Caki2 (cell line): ENCODE data around the gene RFX3. TPM values are rescaled to one million over a fixed set of nuclear protein-coding genes. Genes with fewer than 3 reads are reported as not detected.

Experiments
- DNase-seq: peaks from one replicate; pipeline ENCODE4 v3.0.0-alpha.2; 2015; ENCODE audit warnings: low read depth
- in situ Hi-C: cut with HindIII; loops from 2 replicates; pipeline ENCODE4 v1.10.0; 2016; ENCODE audit warnings: low sequenced_read_pairs, low pct_unique_long_range_greater_than_20kb, mixed read lengths
- total RNA-seq: library from RNA; depleted of rRNA; stranded (reverse); fragments of >200 nt; shearing (Covaris generic); gene quantifications from 2 replicates; pipeline ENCODE4 v1.2.3, GENCODE V29; 2014; ENCODE audit warnings: low replicate concordance

The RFX3 gene
- total RNA-seq, 1 experiment from 2014 or later, result 0.30 TPM

DNA sequence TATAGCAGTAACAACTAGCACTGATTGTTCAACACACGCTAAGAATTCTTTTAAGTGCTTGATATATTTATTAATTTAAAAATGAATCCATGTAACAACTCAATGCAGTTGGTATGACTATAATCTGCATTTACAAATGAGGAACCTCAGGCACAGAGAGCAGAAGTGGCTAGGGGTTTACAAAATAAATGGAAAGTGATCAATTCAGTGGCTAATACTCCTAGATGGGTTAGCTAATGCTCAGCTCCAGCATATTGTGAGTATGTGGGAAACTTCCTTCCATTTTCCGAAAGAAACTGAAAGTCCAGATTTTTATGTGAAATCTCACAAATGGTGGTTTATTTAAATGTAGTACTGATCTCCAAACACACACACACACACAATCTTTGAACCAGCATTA is 128.0 kb downstream of the RFX3 start:
- DNase-seq, result no peak
- in situ Hi-C loops, result no loop called here

DNA sequence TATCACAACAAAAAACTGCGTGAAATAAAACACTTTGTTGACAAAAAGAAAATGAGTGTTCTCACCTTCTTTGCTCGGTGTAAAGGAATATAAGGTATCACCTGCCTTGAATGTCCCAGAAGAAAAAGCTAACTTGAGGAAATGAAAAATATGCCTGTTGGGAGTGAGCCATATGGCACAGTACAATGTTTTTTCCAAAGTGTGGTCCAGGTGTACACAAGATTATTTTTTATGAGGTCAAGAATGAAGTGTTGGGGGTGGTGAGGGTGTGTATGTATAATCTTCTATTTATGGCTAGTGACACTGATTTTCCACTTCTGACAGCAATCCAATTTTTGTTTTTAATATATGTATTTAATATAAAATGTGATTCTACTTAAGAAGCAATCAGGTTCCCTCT is 134.4 kb downstream of the RFX3 start:
- in situ Hi-C loops, result no loop called here
- no peak for DNase-seq

DNA sequence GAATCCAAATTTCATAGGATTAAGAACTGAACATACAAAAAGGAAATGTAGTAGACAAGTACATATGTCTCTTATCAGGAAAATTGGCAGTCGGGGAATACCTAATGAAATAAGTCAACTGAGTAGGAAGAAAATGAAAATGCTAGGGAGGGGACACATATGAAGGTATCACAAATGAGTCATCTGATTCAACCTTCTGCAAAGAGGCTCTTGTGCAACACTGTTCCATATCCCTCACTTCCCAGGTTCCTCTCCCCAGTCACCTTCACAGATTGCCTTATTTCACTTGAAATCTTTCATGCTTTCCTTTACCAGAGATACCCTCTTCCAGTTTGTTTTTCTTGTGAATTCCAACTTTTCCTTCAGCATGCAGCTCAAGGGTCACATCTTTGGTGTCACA is 139.0 kb downstream of the RFX3 start:
- no peak for DNase-seq
- in situ Hi-C loops, result no loop called here

DNA sequence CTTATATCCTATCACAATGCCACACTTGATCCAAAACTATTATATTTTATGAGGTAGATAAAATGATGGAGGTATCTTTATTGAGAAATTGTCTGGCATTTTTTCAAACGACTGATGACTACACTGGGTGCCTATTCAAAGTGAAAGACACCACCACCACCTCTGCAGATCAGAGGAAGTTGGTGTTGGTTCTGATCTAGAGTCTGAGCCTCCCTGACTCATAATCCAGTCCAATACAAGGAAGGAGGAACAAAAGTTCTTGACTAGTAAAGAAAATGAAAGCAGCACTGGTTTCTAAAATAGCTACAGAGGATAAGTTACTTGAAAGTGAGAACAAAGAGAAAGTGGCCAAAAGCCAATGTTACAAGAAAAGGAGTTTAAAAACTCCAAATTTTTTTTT is 139.9 kb downstream of the RFX3 start:
- in situ Hi-C loops, result no loop called here
- DNase-seq, result no peak

DNA sequence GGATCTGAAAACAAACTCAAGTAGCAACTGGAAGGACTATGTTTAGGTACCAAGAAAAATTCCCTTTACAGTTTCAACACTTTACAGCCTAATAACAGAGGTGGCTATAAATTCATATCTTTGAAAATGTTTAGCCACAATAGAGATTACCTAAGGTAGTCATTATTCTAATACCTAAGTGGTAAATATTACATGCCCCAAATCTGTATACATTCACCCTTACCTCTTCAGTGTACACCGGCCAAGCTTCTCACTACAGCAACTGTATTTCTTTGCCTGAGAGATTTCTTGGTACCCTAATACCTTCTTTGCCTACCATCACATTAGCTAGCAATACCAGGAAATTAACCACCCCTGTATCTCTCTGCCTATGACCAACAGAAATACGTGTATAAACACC is 154.0 kb downstream of the RFX3 start:
- DNase-seq, result no peak
- in situ Hi-C loops, result no loop called here

DNA sequence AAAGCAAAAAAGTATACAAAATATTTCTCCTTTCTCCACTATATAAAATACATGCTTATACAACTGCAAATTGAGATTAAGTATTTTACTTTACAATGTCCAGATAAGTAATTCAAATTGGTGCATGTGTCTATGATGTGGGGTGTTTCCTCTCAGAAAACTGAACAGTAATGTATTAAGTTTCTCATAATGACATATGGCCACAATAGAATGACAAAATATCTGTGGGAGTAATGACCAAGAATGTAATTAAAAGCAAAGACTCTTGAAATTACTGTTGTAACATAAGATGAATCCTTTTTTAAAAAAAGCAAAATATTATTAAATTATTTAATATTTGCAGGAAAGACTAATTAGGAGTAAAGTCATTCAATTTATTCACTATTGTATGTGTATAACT is 155.1 kb downstream of the RFX3 start:
- in situ Hi-C loops, result no loop called here
- no peak for DNase-seq

DNA sequence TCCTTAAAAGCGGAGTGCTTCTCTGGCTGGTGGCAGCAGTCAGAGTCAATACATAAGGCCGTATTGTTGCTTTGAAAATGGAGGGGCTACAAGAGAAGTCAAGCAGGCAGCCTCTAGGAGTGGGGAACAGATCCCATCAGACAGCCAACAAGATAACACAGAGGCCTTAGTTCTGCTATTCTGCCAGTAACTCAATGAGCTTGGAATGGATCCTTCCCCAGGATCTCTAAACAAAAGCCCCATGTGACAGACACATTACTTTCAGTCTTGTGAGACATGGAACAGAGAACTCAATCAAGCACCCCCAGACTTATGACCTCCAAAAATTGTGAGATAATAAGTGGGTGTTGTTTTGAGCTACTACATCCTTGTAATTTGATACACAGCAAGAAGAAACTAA is 158.6 kb downstream of the RFX3 start:
- in situ Hi-C loops, result no loop called here
- no peak for DNase-seq

DNA sequence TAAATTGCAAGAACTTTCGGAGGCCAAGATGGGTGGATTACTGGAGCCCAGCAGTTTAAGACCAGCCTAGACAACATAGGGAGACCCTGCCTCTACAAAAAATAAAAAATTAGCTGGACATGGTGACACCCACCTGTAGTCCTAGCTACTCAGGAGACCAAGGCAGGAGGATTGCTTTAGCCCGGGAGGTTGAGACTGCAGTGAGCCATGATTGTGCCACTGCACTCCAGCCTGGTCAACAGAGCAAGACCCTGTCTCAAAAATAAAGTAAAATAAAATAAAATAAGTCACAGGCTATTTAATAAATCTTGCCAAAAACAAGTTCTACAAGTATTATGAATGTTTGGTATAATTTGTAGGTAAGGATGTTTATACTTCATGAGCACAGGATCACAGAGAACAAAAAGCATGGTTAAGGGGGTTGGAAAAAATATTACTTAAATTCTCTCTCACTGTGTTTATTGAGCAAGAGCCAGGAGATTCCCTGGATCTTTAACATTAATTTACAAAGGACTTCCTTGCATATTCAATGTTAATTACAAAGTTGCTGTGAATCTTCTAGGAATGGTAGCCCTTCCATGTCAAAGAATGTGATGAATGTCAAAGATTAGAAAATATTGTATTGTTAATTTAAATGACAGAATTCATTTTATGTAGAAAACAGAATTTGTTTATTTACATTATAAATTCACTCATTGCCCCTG is 164.0 kb downstream of the RFX3 start:
- in situ Hi-C loops, result no loop called here

DNA sequence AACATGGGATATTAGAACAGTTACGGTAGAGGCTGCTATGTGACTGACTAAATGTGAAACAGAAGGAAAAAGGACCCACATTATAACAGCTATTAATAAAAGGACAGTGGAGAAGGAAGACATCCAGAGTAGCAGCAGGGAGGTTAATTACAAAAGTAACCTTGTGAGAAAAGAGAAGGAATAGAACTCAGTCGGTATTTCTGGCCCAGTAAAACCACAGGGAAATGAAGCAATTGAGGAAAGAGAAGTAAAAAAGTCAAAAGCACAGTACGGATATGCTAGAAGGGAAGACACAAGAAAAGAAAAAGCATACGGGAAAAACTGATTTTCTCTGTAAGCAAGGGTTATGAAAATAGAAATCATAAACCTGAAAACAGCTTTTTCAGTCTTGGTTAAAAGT is 164.7 kb downstream of the RFX3 start:
- in situ Hi-C loops, result no loop called here
- no peak for DNase-seq

More for the DNA sequence above, 164.0 kb downstream of the RFX3 start:
- DNase-seq, result no peak

DNA sequence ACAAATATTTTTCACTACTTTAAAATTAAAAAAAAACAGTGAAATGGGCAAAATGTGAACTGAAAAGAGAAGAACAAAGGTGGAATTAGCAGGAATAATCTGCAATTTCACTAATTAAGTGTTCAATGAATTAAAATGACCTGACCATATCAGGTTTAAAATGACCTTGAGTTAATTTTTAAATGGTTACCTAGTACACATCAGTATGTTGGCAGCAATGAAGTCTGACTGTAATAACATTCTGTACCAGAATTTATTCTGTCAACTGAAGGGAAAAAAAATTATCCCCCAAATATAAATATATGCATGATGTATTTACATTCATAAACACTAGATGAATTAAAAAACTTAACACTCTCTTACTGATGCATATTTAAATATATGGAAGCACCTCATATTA is 165.6 kb downstream of the RFX3 start:
- in situ Hi-C loops, result no loop called here
- DNase-seq, result no peak

DNA sequence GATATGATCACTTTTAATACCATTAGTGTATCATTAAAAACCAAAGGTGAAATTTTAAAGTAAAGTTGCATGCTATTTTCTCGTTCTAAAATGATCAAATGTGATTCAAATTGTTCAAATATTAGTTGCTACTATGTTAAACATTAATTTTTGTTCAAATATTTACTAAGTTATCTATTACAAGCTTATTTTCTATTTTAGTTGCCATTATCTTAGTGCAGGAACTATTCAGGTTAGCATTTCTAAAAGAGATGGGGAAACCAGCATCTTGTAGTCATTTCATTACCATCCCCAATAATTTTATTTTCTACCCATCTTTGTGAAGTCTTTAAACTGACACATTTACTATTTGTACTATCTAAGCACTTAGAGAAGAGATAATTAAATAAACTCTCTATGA is 166.0 kb downstream of the RFX3 start:
- DNase-seq, result no peak
- in situ Hi-C loops, result no loop called here

DNA sequence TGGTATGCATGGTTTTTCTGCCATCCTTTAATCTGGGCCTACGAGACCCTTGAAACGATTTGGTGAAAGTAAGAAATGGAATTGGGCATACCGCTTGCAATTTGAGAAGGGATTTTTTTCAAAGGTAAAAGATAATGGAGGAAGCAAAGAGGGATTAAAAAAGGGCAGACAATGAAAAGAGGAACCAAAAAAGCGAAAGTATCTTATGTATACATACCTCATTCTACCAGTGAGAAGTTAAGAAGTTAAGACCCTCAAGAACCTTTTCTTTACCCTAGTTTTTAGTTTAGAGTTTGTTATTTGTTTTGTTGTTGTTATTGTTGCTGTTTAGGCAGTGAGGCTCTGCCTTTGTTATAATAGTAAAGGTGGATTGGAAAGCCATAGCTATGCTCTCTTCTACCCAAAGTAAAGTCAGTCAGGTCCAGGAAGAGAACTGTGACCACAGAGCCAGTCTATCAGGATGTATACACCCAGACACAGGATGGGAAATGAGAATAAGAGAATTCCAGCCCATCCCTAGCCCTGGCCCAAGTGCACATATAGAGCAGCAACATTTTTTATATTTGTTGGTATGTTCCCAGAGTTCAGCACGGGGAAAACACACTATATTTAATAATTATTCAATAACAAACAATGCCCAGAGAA is 166.6 kb downstream of the RFX3 start:
- DNase-seq, result no peak
- in situ Hi-C loops, result no loop called here

DNA sequence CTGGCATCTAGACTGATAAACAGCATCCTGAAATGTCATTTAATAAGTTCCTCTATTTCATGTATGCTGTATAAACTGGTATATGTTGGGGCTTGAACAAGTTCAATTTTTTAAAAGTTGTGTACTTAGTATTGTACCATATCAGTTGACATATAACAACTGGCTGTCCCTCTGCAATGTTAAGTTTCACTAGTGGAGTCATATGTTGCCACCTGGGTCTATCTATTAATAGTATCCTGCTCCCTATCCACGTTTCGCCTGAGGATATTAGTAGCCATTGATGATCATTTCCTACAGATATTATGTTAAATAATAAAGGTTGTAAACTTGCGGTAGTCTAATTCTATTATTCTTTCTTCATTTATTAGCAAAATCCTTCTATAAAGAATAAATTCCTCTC is 177.6 kb downstream of the RFX3 start:
- in situ Hi-C loops, result no loop called here
- DNase-seq, result no peak

DNA sequence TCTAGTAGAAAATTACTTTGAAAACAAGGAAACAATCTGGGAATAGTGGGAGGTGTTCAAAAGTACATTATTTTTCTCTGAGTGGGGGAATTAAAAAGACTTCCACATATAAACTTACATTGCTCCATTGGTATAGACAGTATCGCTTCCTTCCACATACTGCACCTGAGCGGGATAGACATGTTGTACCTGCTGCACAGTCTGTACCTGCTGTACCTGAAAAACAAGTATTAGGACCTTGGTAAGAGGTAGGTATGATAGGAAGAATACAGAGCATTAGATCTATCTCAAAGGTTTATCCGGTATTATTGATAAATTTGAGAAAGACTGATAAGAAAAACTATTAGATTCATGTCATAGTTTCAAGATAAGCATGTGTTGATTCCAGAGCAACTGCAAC is 179.3 kb downstream of the RFX3 start:
- no peak for DNase-seq
- in situ Hi-C loops, result no loop called here

DNA sequence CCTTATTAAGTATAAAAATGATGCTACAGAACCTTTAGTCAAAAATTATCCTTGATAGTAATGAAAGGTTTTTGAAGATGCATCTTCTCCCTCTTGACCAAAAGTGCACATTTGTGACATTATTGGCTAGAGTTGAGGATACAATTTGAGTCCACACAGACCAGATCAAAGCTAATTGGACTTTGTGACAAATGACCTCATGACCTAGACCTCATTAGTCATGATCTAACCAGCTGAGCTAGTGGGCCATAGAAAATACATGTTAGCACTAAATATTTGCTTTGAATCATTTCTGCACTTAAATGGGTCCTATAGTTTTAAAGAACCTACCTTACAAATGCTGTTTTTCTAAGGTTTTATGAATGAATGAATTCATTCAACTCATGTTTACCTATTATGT is 182.1 kb downstream of the RFX3 start:
- in situ Hi-C loops, result no loop called here
- DNase-seq, result no peak

DNA sequence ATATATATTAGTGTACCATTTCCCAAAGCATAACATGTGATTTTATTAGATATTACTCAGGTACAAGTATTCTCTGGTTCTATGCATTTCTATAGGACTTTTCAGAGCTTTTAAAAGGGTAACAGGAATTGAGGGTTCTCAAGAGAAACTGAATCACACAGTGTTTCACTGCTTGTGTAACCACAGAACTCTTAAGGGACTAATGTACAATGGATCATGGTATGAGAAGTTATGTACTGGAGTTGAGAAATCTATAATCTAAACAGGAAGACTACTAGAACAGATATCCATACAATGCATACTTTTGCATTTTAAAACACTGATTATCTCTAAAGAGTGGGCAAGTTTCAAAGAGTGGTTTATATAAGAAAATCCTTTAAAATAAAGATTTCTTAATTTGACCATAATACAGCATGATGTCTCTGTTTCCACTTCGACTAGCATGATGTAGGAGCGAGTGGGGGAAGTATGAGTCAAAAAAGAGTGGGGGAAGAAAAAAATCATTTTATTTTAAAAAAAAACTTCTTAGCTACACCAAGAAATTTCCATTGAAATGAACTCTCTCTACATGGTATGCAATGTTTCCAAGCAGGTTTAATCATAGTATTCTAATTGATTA is 183.5 kb downstream of the RFX3 start:
- no peak for DNase-seq
- in situ Hi-C loops, result no loop called here

DNA sequence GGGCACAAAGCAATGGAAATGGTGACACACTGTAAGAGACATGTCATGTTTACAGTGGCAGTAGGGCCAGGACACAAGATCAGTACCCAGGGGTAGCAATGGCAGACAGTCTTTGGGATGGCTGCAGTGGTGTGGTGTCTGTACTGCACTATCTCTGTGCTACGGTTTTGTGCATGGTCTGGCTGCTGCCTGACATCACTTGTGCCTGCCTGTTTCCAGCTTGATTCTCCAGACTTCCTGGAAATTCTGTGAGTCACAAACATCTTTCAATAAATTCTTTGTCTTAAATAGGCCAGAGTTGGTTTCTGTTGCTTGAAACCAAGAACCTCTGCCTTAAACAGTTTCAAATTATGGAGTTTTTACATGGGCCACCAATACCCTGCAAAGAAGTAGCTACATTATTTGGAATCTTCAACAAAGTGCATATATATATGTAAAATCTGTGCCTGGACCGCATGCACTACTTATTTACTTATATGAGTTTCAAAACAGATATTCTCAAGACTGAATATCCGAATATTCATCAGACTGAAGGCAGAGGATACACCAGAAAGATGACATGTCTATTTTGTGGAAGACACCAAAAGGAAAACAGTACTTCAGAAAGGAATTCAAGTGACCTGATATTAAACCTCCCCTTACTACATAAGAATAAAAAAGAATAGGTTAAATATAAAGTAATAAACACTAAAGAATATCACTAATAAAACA is 188.1 kb downstream of the RFX3 start:
- in situ Hi-C loops, result no loop called here
- DNase-seq, result no peak

DNA sequence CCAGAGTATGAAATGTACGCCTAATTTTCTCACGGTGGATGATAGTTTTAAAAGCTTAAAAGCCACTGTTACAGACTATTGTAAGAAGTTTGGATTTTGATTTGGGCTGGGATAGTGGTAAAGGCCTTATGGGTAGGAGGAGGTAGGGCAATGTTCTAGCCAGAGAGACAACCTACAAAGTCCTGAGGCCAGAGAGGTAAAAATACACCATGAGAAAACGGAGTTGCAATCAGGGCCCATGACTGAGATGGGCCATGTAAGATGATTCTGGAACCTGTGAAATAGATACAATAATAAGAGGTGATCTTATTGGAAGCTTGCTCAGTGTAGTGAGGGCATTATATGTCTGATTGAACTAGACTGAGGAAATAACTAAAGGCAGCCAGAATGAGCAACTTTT is 188.8 kb downstream of the RFX3 start:
- in situ Hi-C loops, result no loop called here

DNA sequence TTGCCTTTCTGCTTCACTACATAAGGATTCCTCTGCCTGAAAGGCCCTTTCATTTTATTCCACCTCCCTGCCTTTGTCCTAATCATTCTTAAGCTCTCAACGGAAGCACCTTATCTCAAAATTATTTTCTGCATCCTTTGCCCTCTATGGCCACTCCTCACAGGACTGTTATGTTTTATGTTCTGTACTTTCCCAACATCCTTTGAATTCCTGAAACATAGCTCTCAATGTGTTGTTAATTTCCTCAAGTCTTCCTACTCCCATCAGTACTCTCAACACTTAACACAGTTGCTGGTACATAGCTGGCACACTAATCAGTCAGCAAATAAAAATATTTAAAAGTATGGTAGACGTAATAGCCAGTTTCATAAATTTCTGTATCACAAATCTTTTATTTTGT is 193.0 kb downstream of the RFX3 start:
- in situ Hi-C loops, result no loop called here
- no peak for DNase-seq

More for the DNA sequence above, 188.8 kb downstream of the RFX3 start:
- no peak for DNase-seq
